Psoas muscle (tissue), 8 donors: ENCODE measurements around the gene CAPN8. TPM values are rescaled to one million over a fixed set of nuclear protein-coding genes. Genes with fewer than 3 reads are reported as not detected.

Experiments
- ATAC-seq, 4 donors: fragments of 200-7000 bp; cut with Tn5 transposase; one replicate each; pipeline ENCODE4 v1.9.1; 2020; ENCODE audit warnings: moderate library complexity in 3 of 4, mild to moderate bottlenecking in 2 of 4
- DNase-seq, 2 donors: peaks; one replicate each; pipeline ENCODE4 v3.0.0-alpha.2; 2020
- H3K27ac ChIP-seq: fragments of 200-600 bp; one replicate; pipeline ENCODE4 v1.8.0; 2022
- H3K27me3 ChIP-seq, 3 donors: fragments of 200-600 bp in 1 of 3; one replicate each; pipeline versions ENCODE4 v1.6.1 to v1.8.0; 2013 to 2022; ENCODE audit warnings: low read length in 2 of 3, mild to moderate bottlenecking in 2 of 3, moderate library complexity in 1 of 3; ENCODE audit not compliant: insufficient read depth in 3 of 3
- H3K36me3 ChIP-seq, 2 donors: fragments of 200-600 bp in 1 of 2; one replicate each; pipeline versions ENCODE4 v1.6.1 to v1.8.0; 2013 to 2022; ENCODE audit warnings: low read depth in 1 of 2, mild to moderate bottlenecking in 1 of 2, moderate library complexity in 1 of 2; ENCODE audit not compliant: insufficient read depth in 1 of 2
- H3K4me1 ChIP-seq: fragments of 200-600 bp; one replicate; pipeline ENCODE4 v1.8.0; 2022
- H3K4me3 ChIP-seq: fragments of 200-600 bp; one replicate; pipeline ENCODE4 v1.8.0; 2022; ENCODE audit warnings: mild to moderate bottlenecking
- H3K9me3 ChIP-seq: fragments of 200-600 bp; one replicate; pipeline ENCODE4 v1.8.0; 2022
- WGBS, 3 donors: extraction: QIAGEN DNeasy Blood & Tissue Kit; methylation state at CpG; one replicate each; pipeline versions ENCODE4 v1.1.6 to v1.1.7; 2013; 5-methylcytosine and 5-hydroxymethylcytosine counted together
- intact Hi-C, 2 donors: fragments of 100-400 bp; cut with DNase I; formaldehyde crosslinking; loops; one replicate each; pipeline versions ENCODE4 v1.11.0 to v1.14.2; 2022
- polyA plus RNA-seq, 3 donors: library from polyadenylated mRNA; stranded (reverse); fragments of 200-250 nt; gene quantifications; one replicate each; pipeline ENCODE4 v1.2.3, GENCODE V29; 2013
- total RNA-seq, 4 donors: library from RNA; stranded (reverse); fragmentation: NEBNext Ultra II Directional in 2 of 4; extraction: Animal tissue kit (Norgen Biotek cat#: 25700) in 2 of 4; gene quantifications; one replicate each; pipeline versions ENCODE4 v1.2.1 to v1.2.4, GENCODE V29; 2021 to 2023
- TF ChIP-seq, protein P1 (sequence below): fragments of 200-600 bp; IDR thresholded peaks from one replicate; pipeline ENCODE4 v1.8.0; 2022; ENCODE audit warnings: antibody characterized with exemption
- donor health status: healthy with polysubstance abuse.
- donor health status: DM: no; HTN: no; CAD: no; lungs with moderate emphysema.
- donor health status: Bipolar disorder and iron deficiency.
- donor health status: healthy.
- donor health status: DM: yes; HTN: yes; CAD: no.
- donor health status: DM: no; HTN: no; CAD: no.
- donor health status: DM: no; HTN: no; CAD: no.
- donor health status: DM: yes; HTN: yes; CAD: no.

CAPN8 gene
- total and polyA plus RNA-seq, 7 donors: 0.04 to 5.4 (median 0.78) TPM; not detected in 2

DNA sequence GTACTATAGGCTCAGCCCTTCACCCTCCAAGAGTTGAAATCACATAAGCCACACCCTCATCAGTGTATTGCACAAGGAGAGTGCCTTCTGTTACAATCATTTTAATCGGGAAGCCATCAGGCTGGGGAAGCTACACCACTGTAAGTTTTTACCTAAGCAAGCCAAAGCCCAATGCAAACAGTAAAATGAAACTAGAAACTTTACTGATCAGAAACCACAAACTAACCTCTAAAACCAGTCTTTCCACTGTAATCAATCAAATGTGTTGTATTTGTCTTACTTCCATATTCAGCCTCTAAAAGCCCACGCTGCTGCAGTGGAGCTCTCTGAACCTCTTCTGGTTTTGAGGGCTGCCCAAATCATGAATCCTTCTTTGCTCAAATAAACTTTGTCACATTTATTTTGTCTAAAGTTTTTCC is 26.2 kb downstream of the CAPN8 start:
- Histone ChIP-seq H3K27ac (no peak overlapping the region), H3K9me3 (no peaks in the 10 kb centered on the region), H3K4me3 (no peak overlapping the region), H3K4me1 (no peaks in the 10 kb centered on the region), H3K36me3 (no peaks in the 10 kb centered on the region), H3K27me3 (no peaks in the 10 kb centered on the region)
- ATAC-seq (no peak), DNase-seq (no peak)
- WGBS, 3 donors: 84 to 86% (median 85%) methylated on average over 2 of the region's 2 CpGs
- intact Hi-C loops: no loop called here
- TF ChIP-seq, protein P1, sequence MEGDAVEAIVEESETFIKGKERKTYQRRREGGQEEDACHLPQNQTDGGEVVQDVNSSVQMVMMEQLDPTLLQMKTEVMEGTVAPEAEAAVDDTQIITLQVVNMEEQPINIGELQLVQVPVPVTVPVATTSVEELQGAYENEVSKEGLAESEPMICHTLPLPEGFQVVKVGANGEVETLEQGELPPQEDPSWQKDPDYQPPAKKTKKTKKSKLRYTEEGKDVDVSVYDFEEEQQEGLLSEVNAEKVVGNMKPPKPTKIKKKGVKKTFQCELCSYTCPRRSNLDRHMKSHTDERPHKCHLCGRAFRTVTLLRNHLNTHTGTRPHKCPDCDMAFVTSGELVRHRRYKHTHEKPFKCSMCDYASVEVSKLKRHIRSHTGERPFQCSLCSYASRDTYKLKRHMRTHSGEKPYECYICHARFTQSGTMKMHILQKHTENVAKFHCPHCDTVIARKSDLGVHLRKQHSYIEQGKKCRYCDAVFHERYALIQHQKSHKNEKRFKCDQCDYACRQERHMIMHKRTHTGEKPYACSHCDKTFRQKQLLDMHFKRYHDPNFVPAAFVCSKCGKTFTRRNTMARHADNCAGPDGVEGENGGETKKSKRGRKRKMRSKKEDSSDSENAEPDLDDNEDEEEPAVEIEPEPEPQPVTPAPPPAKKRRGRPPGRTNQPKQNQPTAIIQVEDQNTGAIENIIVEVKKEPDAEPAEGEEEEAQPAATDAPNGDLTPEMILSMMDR: no peak

DNA sequence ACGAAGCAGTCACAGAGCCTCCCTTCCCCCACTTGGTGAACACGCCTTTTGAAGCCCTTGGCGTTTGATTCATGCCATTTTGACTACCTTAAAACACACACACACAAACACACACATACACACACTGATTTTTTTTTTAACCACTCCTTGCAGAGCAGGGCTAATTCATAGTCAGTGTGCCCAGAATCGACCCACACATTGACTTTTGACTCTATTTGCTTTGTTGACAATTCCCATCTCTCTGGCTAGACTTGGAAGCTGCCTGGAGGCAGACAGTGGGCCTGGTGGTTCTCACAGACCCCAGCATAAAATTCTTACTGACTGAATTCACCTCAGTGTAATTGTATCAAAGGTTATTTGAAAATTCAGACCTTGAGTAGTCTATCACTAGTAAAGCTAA is 30.3 kb downstream of the CAPN8 start:
- DNase-seq: no peak
- TF ChIP-seq, protein P1: no peak
- intact Hi-C loops: no loop called here
- H3K4me3 ChIP-seq: no peak overlapping the region
- ATAC-seq: no peak
- 75 to 82% (median 76%) methylated on average over 4 of the region's 4 CpGs for WGBS, 3 donors
- H3K27me3 ChIP-seq: no peaks in the 10 kb centered on the region
- no peaks in the 10 kb centered on the region for H3K9me3 ChIP-seq
- H3K27ac ChIP-seq: no peak overlapping the region
- no peaks in the 10 kb centered on the region for H3K36me3 ChIP-seq
- H3K4me1 ChIP-seq: no peaks in the 10 kb centered on the region

DNA sequence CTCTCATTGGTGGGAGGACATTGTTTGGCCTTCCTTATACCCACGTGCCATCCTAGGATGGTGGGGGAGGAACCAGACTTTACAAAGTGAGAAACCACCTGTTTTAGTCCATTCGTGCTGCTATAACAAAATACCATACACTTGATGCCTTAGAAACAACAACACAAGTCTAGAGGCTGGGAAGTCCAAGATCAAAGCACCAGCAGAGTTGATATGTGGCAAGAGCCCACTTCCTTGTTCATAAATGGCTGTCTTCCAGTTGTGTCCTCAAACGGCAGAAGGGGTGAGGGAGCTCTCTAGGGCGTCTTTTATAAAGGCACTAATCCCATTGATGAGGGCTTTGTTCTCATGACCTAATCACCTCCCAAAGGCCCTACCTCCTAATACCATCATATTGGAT is 31.1 kb downstream of the CAPN8 start:
- no peaks in the 10 kb centered on the region for H3K9me3 ChIP-seq
- TF ChIP-seq, protein P1: no peak
- DNase-seq (no peak), ATAC-seq (no peak)
- no peaks in the 10 kb centered on the region for H3K4me1 ChIP-seq
- intact Hi-C loops: no loop called here
- H3K27ac ChIP-seq: no peak overlapping the region
- no peaks in the 10 kb centered on the region for H3K36me3 ChIP-seq
- H3K27me3 ChIP-seq: no peaks in the 10 kb centered on the region
- 61 to 77% (median 71%) methylated on average over 4 of the region's 4 CpGs for WGBS, 3 donors
- H3K4me3 ChIP-seq: no peak overlapping the region

DNA sequence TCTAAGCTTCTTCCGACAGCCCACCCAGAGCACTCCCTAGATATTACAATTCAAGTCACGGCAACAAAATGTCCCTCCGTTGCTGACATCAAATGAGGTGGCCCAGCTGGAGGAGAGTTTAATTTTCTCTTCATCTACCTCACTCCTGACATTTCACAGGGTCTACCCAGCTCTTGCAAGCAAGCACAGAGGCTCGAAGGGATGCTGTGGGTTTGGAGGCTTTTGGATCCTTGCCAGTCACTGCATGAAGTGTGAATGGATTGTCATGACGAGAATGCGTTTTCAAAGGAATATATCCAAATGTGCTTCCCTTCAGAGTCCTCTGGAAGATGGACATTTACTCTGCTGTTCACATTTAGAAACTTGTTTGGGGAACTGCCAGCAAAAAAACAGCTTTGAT is 33.5 kb downstream of the CAPN8 start:
- H3K9me3 ChIP-seq: no peaks in the 10 kb centered on the region
- intact Hi-C loops: no loop called here
- no peak for DNase-seq
- H3K27ac ChIP-seq: no peak overlapping the region
- TF ChIP-seq, protein P1: no peak
- no peak for ATAC-seq
- no peaks in the 10 kb centered on the region for H3K4me1 ChIP-seq
- no peak overlapping the region for H3K4me3 ChIP-seq
- WGBS, 3 donors: 34 to 44% (median 40%) methylated on average over 6 of the region's 6 CpGs
- H3K36me3 ChIP-seq: no peaks in the 10 kb centered on the region
- H3K27me3 ChIP-seq: no peaks in the 10 kb centered on the region

DNA sequence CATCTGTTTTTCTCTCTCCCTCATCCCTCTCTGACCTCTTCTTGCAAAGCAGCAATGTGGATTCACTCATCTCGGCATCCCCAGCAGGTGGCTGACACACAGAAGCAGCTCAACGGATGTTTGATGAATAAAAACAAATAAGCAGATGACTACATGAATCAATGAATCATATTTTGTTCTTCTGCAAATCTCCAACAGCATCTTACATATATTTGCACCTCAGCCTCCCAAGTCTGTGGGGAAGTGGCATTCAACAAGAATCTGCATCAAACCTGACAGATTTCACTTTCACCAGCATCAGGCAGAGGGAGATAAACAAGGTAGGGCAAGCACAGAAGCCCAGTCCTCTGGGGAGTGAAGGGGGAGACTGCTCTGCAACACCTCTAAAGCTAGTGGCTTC is 34.0 kb downstream of the CAPN8 start:
- ATAC-seq (no peak), DNase-seq (no peak)
- H3K4me3 ChIP-seq: no peak overlapping the region
- TF ChIP-seq, protein P1: no peak
- no peaks in the 10 kb centered on the region for H3K9me3 ChIP-seq
- no peaks in the 10 kb centered on the region for H3K36me3 ChIP-seq
- no peak overlapping the region for H3K27ac ChIP-seq
- 22 to 35% (median 22%) methylated on average over 2 of the region's 2 CpGs for WGBS, 3 donors
- no peaks in the 10 kb centered on the region for H3K27me3 ChIP-seq
- intact Hi-C loops: no loop called here
- no peaks in the 10 kb centered on the region for H3K4me1 ChIP-seq
